GM12892 (cell line): ENCODE measurements around the gene MMP2. TPM values are rescaled to one million over a fixed set of nuclear protein-coding genes. Genes with fewer than 3 reads are reported as not detected.
A peak's percentile ranks its signal among the peaks of the same experiment; 100 is the strongest.

Experiments used
- DNase-seq: peaks from one replicate; pipeline ENCODE4 v3.0.0; 2011; ENCODE audit not compliant: insufficient read length
- FAIRE-seq: peaks from 2 replicates; lab custom pipeline; 2011; peaks lifted over from hg19 to GRCh38; lab: Jason Lieb, UNC
- POLR2A ChIP-seq: IDR thresholded peaks from 2 replicates; pipeline ENCODE4 v1.6.1; 2011; ENCODE audit warnings: low read depth, low read length, control low read depth
- POLR2AphosphoS5 ChIP-seq: IDR thresholded peaks from 2 replicates; pipeline ENCODE4 v1.6.1; 2011; ENCODE audit warnings: low read depth, low read length, control low read depth
- TAF1 ChIP-seq: IDR thresholded peaks from 2 replicates; pipeline ENCODE4 v1.6.1; 2011; ENCODE audit warnings: low read depth, mild to moderate bottlenecking, control low read depth, low read length, borderline replicate concordance
- polyA plus RNA-seq: library from polyadenylated mRNA; unstranded; fragments of >200 nt; gene quantifications from one replicate; pipeline ENCODE4 v1.2.1, GENCODE V29; 2012; ENCODE audit warnings: missing spikeins, inconsistent platforms; ENCODE audit not compliant: missing spikeins

MMP2 gene
- polyA plus RNA-seq, result not detected

DNA sequence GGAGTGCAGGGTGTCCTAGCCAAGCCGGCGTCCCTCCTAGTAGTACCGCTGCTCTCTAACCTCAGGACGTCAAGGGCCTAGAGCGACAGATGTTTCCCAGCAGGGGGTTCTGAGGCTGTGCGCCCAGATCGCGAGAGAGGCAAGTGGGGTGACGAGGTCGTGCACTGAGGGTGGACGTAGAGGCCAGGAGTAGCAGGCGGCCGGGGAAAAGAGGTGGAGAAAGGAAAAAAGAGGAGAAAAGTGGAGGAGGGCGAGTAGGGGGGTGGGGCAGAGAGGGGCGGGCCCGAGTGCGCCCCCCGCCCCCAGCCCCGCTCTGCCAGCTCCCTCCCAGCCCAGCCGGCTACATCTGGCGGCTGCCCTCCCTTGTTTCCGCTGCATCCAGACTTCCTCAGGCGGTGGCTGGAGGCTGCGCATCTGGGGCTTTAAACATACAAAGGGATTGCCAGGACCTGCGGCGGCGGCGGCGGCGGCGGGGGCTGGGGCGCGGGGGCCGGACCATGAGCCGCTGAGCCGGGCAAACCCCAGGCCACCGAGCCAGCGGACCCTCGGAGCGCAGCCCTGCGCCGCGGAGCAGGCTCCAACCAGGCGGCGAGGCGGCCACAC, at the start of gene MMP2:
MMP2 (plus strand) TSS at position 372 of the 603 bp plus-strand sequence. CDS start 282 bp downstream, outside the sequence.
- no peak for TF ChIP-seq TAF1
- TF ChIP-seq POLR2AphosphoS5, result no peak
- DNase-seq (no peak), FAIRE-seq (no peak)

- TF ChIP-seq POLR2A (no peak), POLR2AphosphoS5 (no peak), TAF1 (no peak)
- FAIRE-seq (no peak), DNase-seq (no peak)
Measured at GRCh38 chr16:55433030-55433429, 46.0 kb upstream of the MMP2 start.

- TF ChIP-seq TAF1 (no peak), POLR2AphosphoS5 (no peak), POLR2A (no peak)
- no peak for DNase-seq
- no peak for FAIRE-seq
Measured at GRCh38 chr16:55433535-55433934, 45.5 kb upstream of the MMP2 start.

- FAIRE-seq (no peak), DNase-seq (no peak)
- TF ChIP-seq POLR2A (no peak), TAF1 (no peak), POLR2AphosphoS5 (no peak)
Measured at GRCh38 chr16:55434000-55434399, 45.0 kb upstream of the MMP2 start.

DNA sequence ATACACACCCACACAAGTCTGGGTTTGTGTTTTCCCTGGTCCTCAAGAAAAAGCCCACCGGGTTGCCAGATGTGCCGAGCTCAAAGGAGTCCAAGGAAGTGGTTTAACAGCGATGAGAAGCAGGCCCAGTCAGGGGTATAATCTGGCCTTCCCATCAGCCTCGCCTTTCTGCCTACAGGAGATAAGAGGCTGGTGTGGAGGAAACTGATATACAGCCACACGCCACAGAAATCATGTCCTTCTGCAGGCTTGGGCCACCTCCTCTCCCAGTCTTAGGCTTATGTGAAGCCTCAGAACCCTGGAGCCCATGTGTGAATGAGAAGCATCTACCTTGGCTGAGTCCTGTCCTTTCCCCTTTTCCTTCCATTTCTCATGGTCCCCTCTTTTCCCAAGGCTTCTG, 43.6 kb upstream of the MMP2 start:
- FAIRE-seq (no peak), DNase-seq (no peak)
- TF ChIP-seq POLR2A (no peak), POLR2AphosphoS5 (no peak), TAF1 (no peak)

DNA sequence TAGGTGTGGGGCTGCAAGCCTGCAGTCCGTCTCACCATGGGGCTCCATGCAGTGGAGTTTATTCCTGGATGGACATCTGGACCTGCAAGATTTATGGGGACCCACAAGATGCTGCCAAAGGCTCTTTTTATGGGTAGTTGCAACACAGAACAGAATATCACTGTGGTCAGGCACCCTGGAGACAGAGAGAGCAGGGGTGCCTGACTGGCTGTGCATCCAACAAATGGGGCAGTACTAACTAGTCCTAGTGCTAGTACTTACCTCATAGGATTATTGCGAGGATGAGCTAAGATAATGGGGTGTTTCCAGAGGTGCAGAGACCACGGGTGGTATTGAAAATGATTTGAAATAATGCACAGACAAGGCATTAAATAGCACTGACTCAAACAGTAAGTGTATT, 42.4 kb upstream of the MMP2 start:
- TF ChIP-seq POLR2A (no peak), TAF1 (no peak), POLR2AphosphoS5 (no peak)
- DNase-seq (no peak), FAIRE-seq (no peak)

DNA sequence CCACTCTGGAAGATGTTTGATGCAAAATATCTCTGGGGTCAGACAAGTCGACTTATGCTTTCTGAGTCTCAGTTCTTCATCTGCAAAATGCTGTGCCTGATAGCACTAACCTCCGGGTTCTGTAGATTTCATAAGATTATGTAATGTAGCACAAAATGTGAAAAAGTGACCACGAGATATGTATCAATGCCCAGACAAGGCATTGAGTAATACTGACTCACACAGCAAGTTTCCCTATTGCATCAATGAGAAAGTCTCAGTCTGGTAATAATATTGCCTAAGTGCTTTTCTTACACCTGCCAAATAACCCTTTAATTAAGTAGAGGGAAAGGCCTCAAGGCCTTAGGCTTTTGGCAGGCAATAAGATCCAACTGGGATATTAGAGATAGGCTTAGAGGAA, 41.4 kb upstream of the MMP2 start:
- DNase-seq, result no peak
- FAIRE-seq, result no peak
- TF ChIP-seq POLR2AphosphoS5 (no peak), POLR2A (no peak), TAF1 (no peak)

DNA sequence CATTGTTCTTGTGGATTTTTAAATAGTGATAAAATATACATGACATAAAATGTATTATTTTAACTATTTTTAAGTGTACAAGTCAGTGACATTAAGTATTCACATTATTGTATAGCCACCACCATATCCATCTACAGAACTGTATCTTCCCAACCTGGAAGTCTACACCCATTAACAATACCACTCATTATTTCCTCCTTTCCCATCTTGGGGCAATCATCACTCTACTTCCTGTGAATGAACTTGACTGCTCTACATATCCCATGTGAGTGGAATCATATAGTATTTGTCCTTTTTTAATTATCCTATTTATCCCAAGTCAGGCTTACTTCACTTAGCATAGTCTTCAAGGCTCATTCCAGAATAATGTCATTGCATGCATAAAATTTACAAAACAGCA, 40.7 kb upstream of the MMP2 start:
- TF ChIP-seq TAF1 (no peak), POLR2A (no peak), POLR2AphosphoS5 (no peak)
- no peak for FAIRE-seq
- no peak for DNase-seq

GRCh38 chr16:55439101-55439690, 39.8 kb upstream of the MMP2 start:
- no peak for DNase-seq
- FAIRE-seq, result no peak
- no peak for TF ChIP-seq POLR2AphosphoS5
- no peak for TF ChIP-seq POLR2A
- no peak for TF ChIP-seq TAF1

DNA sequence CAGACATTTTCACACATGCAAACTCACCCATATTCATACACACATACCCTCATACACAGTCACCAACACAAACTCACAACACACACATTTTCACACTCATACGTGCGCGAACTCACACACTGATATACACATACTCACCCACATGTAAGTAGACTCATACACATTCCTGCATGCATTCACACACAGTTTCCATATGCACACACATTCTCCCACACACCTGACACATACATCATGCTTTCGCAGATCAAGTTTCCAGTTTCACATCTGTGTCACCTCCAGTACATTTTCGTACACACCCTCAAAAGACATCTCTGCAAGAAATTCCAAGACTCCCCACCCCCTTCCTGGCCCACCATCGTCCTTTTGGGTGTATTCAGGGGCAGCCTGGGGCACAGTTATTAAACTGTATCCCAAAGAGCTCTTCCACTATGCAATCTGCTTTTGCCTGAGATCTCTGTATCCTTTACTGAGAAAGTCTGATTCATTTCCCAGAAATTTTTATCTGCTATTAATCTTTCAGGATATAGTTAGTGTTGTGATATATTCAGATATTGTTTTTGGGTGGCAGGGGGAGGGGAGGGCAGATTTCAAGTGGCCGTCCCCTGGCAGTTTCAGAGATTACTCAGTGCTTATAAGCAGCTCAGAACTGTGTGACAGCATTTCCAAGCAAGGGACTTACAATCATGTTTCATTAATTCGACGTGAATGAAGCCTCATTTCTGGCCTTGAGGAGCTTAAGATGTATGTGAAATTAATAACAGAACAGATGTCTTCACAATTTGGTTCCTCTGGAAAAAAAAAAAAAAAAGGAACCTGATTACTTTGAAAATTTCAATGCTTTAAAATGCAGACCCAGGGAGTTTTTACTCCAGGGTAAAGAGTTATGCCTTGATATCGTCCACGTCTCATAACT, 35.3 kb upstream of the MMP2 start:
- FAIRE-seq (peak; percentile 65), DNase-seq (no peak)
- no peak for TF ChIP-seq POLR2A

- DNase-seq (no peak), FAIRE-seq (no peak)
Measured at GRCh38 chr16:55444754-55445485, 34.1 kb upstream of the MMP2 start.

More at GRCh38 chr16:55444754-55445485, 34.1 kb upstream of the MMP2 start:
- no peak for TF ChIP-seq TAF1
- no peak for TF ChIP-seq POLR2AphosphoS5
- no peak for TF ChIP-seq POLR2A
